Fibroblast of skin of left quadriceps (primary cell): Measurements from ENCODE around the gene TRAK1.

Experiments
- DNase-seq, 2 experiments: peaks; one replicate each; pipeline ENCODE4 v3.0.0-alpha.2; 2013; ENCODE audit warnings: low read depth in 2 of 2

The TRAK1 gene

GRCh38 chr3:42157540-42158538, 66.7 kb downstream of the TRAK1 start:
- DNase-seq = no peak

DNA sequence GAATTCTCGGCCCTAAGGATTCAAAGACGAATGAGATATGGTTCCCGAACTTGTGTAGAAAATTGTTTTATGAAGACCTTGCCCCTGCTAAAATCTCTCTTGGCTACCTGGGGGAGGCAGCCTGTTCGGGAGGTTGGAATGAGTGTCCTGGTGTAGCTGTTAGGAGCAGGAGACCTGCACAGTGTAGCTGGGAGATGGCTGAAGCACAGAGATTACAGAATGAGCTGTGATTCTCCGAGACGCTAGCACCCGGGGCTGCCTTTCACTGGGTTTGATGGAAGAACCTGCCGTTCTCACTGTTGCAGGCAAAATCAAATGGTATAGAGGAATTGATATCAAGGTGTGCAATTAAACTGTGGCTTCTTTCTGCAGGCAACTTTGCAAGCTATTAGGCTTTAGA, 68.0 kb downstream of the TRAK1 start:
- no peak for DNase-seq

DNA sequence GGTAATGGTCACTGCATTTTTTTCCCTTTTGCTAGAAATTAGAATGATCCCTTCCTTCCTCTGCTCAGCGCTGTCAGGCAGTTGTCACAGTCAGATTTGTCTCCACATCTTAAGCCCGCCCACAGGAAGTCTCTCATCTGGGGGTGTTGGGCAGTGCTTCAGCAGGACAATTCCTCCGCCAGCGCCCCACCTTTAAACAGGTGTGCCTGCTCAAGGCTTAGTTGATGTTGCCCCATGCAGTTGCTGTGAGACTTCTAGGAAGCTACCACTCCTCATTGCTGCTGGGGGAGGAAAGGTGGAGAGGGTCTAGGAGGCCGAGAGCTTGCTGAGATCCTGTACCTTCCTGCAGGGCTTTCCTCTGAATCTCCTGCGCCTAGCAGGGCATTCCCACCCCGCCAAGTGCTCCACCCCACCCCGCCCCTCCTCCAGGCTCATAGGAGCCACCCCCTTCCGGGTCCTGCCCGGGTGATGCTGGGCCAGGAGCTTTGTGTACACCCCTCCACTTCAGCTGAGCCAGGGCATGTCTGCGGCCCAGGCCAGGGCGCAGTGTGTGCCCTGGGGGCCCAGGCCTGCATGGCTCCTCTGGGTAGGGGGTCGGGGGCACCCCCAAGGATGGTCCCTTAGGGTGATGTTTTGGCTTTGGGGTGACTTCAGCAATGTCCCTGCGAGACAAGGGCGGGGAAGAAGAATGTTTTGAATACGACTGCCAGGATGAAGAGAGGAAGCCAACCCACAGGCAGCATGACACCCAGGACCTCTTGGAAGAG, 68.7 kb downstream of the TRAK1 start:
- no peak for DNase-seq

GRCh38 chr3:42161050-42161935, 70.1 kb downstream of the TRAK1 start:
- peak; percentile 29 to 33 for DNase-seq

GRCh38 chr3:42162462-42162861, 71.3 kb downstream of the TRAK1 start:
- DNase-seq = no peak

DNA sequence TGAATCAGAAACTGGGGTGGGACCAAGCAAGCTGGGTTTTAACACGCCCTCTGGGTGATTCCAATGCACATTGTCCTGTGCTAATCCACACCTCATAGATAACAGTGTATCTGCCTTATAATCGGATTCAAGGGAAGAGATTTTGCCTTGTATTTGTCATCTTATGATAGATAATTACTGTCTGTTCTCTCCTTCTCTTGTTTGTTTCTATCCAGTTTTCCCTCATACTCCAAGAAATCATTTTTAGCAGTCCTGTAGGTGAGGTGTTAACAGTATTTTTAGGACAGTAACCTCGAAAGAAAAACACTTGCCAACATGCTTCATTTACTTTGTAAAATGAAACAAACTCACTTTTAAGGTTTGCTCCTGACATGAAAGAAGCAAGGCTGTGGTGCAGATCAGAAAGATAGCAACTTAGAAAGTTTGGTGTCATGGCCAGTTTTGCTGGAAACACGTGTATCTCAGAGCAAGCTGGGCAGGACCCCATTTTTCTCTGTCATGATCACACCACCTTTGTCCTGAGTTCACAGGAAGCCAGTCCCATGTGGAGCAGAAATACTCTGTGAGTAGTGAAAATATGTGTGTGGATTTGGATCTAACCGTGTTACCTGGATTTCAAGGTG, 72.6 kb downstream of the TRAK1 start:
- DNase-seq = no peak

DNA sequence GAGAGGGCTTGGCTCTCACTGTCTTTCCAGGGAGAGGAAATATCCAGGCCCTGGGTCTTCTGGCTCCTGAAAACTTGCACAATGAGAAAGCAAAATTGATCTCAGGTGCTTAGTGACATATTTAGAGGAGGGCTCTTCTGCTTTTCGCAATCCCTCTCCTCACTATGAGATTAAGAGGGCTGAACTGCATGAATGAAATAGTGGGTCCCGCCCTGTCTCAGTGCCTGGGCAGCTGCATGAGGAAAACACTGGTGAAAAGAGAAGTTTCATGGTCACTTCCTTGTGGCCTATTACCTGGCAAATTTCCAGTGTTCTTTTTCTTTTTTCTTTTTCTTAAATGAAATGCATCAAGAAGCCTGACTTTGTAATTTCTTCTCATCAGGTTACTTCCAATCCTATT, 73.5 kb downstream of the TRAK1 start:
- no peak for DNase-seq

GRCh38 chr3:42165211-42165610, 74.1 kb downstream of the TRAK1 start:
- no peak for DNase-seq

GRCh38 chr3:42166214-42166613, 75.1 kb downstream of the TRAK1 start:
- DNase-seq = no peak

DNA sequence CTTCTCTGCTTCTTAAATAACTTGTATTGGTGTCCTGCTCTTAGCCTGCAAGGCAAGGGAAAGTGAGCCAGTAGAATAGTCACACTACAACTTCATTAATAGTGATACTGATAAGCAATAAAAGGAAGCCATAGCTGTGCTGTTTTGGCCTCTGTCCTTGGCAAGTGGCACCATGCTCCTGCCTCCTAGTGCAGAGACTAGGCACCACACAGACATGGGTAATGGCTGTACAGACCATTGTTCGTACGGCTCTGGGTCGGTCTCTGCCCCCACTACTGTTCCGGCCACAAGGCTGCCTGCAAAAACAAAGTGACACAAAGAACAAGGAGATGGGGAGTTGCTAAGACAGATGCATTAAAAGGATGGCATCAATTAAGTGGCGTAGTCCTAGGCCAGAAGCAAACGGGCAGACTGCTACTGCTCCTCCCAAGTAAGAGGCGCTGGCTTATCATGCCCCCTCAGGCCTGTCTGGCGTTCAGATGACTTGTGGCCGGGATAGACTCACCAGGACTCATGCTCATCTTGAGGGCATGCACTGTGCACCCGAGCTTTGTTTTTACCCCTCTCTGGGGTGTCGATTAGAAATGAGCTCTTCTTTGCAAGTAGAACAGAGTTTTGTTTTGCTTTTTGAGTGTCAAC, 75.6 kb downstream of the TRAK1 start:
- no peak for DNase-seq

DNA sequence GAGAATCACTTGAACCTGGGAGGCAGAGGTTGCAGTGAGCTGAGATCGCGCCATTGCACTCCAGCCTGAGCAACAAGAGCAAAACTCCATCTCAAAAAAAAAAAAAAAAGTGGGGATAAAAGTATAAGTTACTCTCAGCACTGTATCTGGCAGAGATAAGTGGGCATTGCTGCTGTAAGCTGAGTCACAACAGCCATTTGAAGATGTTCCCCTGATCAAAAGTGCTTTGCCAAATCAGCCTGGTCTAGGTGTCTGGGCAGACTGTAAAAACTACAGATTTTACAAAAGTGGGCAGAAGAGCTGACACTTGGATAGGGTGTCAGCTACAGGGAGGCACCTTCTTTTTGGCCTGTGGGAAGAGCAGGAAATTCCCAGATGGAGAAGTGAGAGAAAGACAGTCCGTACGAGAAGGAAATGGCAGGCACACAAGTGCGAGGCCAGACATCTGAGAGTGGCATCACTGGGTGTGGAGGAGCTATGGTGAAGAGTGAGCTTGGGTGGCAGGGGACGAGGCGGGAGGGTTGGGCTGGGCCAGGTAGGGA, 78.5 kb downstream of the TRAK1 start:
- DNase-seq = no peak

- DNase-seq = no peak
Observed at GRCh38 chr3:42172047-42172654, 81.0 kb downstream of the TRAK1 start.

- no peak for DNase-seq
Observed at GRCh38 chr3:42173307-42173706, 82.2 kb downstream of the TRAK1 start.

- DNase-seq = no peak
Observed at GRCh38 chr3:42174679-42175385, 83.7 kb downstream of the TRAK1 start.

DNA sequence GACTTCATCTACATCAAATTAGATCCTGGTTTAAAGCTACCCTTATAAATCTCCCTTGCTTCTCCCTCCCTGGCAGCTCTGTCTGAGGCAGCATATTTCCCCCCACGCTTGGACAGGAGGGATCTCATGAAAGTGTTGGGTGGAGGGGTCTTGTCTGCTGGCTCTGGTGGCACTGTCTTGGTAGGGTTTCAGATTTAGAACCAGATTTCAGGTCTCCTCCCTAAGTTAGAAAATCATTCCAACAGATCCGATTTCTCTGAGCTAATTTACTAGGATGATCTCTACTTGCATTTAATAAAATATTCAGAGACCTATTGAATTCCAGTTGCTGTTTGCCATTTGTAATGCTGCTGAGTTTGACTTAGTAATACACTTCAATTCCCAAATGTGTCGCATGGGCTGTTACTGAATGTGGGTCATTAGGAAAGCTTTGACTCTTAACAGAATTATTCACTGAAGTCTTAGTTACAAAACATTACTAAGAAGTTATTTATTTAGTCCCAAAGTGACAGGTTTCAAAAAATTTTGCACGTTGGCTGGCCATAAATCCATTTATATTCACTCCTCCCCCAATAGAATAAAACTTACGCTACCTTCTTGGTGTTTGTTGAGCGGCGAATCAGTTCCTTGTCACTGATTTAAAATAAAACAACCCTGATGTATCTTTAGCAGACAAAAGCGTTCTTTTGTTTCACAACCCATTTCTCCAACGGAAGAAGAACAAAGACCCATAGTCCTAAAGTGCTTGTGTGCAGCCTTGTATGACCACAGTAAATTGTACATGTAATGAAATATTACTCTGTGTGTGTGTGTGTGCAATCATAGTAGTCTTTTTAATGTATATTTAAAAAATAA, 84.5 kb downstream of the TRAK1 start:
- DNase-seq = no peak

DNA sequence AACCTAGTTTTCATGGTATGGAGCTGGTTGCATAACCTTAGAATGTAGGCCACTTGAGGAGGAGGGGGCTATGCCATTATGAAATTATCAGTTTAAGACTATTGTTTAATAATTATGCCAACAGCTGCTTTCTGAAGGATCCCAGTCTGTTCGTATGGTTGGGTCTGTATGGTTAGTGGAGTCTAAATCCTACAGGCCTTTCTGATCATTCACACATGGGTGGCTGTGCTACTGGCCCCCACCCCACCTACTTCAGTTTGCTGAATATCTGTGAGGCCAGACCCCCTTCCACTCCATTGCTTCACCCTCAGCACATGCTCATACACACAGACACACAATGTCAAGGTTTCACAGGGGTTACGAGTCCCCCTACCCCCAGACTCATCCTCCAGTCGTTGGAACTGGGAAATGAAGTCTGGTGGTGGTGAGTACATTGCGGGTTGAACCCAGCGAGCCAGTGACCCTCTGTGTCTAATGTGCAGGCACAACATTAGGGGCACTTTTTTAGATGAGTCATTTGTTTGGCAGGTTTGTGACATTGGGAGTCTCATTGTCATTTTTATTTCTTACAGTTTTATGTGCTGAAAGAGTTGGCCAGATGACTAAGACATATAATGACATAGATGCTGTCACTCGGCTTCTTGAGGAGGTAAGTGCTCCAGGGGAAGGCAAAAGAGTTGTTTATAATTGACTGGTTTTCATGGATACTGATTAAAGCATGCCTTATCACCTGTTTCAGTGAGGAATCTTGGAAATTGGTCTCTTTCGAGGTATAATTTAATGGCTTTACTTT, 85.3 kb downstream of the TRAK1 start:
- DNase-seq = no peak

GRCh38 chr3:42177068-42177800, 86.1 kb downstream of the TRAK1 start:
- no peak for DNase-seq
